Neural progenitor cell (in vitro differentiated cells): Measurements from ENCODE around the gene ARHGAP8. TPM values are rescaled to one million over a fixed set of nuclear protein-coding genes. Genes with fewer than 3 reads are reported as not detected.

Experiments used
- DNase-seq: peaks from one replicate; pipeline ENCODE4 v3.0.0-alpha.2; 2016; ENCODE audit warnings: low spot score
- H2AFZ ChIP-seq: fragments of 200-600 bp; sonication (generic); replicated peaks from 2 replicates; pipeline ENCODE4 v1.6.1; 2016; ENCODE audit warnings: antibody characterized with exemption
- H3F3A ChIP-seq: fragments of 200-600 bp; sonication (generic); 2 replicates; pipeline ENCODE4 v1.6.1; 2016; ENCODE audit warnings: antibody characterized with exemption, low read depth
- H3K27ac ChIP-seq: fragments of 200-600 bp; sonication (generic); 2 replicates; pipeline ENCODE4 v1.5.1; 2016; ENCODE audit warnings: mild to moderate bottlenecking
- H3K27me3 ChIP-seq: fragments of 200-600 bp; sonication (generic); 2 replicates; pipeline ENCODE4 v1.6.1; 2016; ENCODE audit warnings: mild to moderate bottlenecking, moderate library complexity
- H3K36me3 ChIP-seq: fragments of 200-600 bp; sonication (generic); 2 replicates; pipeline ENCODE4 v1.5.1; 2016
- H3K4me1 ChIP-seq: fragments of 200-600 bp; sonication (generic); 2 replicates; pipeline ENCODE4 v1.6.1; 2016; ENCODE audit warnings: mixed run types
- H3K4me2 ChIP-seq: fragments of 200-600 bp; sonication (generic); 2 replicates; pipeline ENCODE4 v1.6.1; 2016
- H3K4me3 ChIP-seq: fragments of 200-600 bp; sonication (generic); 2 replicates; pipeline ENCODE4 v1.5.1; 2016
- H3K79me2 ChIP-seq: fragments of 200-600 bp; sonication (generic); 2 replicates; pipeline ENCODE4 v1.6.1; 2016; ENCODE audit warnings: low read depth
- H3K9ac ChIP-seq: fragments of 200-600 bp; sonication (generic); 2 replicates; pipeline ENCODE4 v1.6.1; 2016
- H3K9me3 ChIP-seq: fragments of 200-600 bp; sonication (generic); 2 replicates; pipeline ENCODE4 v1.5.1; 2016; ENCODE audit warnings: low read depth
- H4K20me1 ChIP-seq: fragments of 200-600 bp; sonication (generic); 2 replicates; pipeline ENCODE4 v1.6.1; 2016; ENCODE audit warnings: low read depth
- H3K27ac Mint-ChIP-seq: 3 replicates; pipeline ENCODE4 v1.8.0; 2021; ENCODE audit warnings: mixed read lengths
- H3K27me3 Mint-ChIP-seq: 2 replicates; pipeline ENCODE4 v1.8.0; 2022; ENCODE audit warnings: low read depth, mild to moderate bottlenecking, inconsistent platforms, moderate library complexity, mixed read lengths; ENCODE audit not compliant: insufficient read depth
- H3K36me3 Mint-ChIP-seq: 3 replicates; pipeline ENCODE4 v1.8.0; 2021; ENCODE audit warnings: mixed read lengths
- H3K4me1 Mint-ChIP-seq: 3 replicates; pipeline ENCODE4 v1.8.0; 2021; ENCODE audit warnings: mixed read lengths
- H3K4me3 Mint-ChIP-seq: 3 replicates; pipeline ENCODE4 v1.8.0; 2021; ENCODE audit warnings: mild to moderate bottlenecking, moderate library complexity, mixed read lengths
- H3K9me3 Mint-ChIP-seq: 3 replicates; pipeline ENCODE4 v1.8.0; 2020; ENCODE audit warnings: mixed read lengths
- EZH2 ChIP-seq: fragments of 200-600 bp; sonication (generic); IDR thresholded peaks from 2 replicates; pipeline ENCODE4 v1.6.1; 2017; ENCODE audit warnings: antibody characterized with exemption, mild to moderate bottlenecking, moderate library complexity
- EZH2phosphoT487 ChIP-seq: fragments of 200-600 bp; sonication (generic); IDR thresholded peaks from 2 replicates; pipeline ENCODE4 v1.6.1; 2017; ENCODE audit warnings: antibody characterized with exemption
- total RNA-seq: library from RNA; depleted of rRNA; stranded (reverse); fragments of >200 nt; gene quantifications from 2 replicates; pipeline ENCODE4 v1.2.3, GENCODE V29; 2015; ENCODE audit warnings: low replicate concordance
- TF ChIP-seq, protein P1 (sequence below): fragments of 200-600 bp; sonication (generic); IDR thresholded peaks from 2 replicates; pipeline ENCODE4 v1.5.1; 2017; ENCODE audit warnings: antibody characterized with exemption, mild to moderate bottlenecking

ARHGAP8 gene
- total RNA-seq, 1 donor from 2014 or later: 3.0 TPM

DNA sequence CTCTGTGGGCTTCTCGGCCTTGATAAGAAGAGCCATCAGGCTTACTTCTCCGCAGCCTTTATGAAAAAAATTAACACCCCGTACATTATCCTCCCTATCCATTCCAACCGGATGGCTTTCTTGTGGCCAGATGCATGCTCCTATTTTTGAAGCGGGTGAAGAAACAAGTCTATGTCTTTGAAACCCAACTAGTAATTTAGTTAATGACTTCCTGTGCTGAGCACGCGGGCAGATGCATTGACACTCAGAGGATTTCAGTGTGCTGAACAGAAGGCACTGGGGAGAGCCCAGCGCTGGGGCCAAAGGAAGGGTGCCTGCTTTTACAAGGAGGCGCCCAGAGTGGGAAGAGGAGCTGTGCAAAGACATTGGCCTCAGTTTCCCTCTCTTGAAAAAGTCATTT, 53.3 kb downstream of the ARHGAP8 start:
- Histone ChIP-seq H3K9me3 (no peaks in the 10 kb centered on the region), H3K9ac (no peak overlapping the region), H4K20me1 (no peaks in the 10 kb centered on the region), H3F3A (peaks cover 3% of the 10 kb centered on the region), H3K36me3 (no peaks in the 10 kb centered on the region), H3K27ac (no peak overlapping the region), H3K4me2 (no peak overlapping the region), H3K4me3 (no peak overlapping the region), H2AFZ (no peak overlapping the region), H3K27me3 (no peaks in the 10 kb centered on the region), H3K4me1 (peaks cover 6% of the 10 kb centered on the region), H3K79me2 (no peaks in the 10 kb centered on the region)
- no peaks in the 10 kb centered on the region for H3K9me3 Mint-ChIP-seq
- no peak overlapping the region for H3K4me3 Mint-ChIP-seq
- TF ChIP-seq EZH2phosphoT487 (no peak), EZH2 (no peak)
- TF ChIP-seq, protein P1, sequence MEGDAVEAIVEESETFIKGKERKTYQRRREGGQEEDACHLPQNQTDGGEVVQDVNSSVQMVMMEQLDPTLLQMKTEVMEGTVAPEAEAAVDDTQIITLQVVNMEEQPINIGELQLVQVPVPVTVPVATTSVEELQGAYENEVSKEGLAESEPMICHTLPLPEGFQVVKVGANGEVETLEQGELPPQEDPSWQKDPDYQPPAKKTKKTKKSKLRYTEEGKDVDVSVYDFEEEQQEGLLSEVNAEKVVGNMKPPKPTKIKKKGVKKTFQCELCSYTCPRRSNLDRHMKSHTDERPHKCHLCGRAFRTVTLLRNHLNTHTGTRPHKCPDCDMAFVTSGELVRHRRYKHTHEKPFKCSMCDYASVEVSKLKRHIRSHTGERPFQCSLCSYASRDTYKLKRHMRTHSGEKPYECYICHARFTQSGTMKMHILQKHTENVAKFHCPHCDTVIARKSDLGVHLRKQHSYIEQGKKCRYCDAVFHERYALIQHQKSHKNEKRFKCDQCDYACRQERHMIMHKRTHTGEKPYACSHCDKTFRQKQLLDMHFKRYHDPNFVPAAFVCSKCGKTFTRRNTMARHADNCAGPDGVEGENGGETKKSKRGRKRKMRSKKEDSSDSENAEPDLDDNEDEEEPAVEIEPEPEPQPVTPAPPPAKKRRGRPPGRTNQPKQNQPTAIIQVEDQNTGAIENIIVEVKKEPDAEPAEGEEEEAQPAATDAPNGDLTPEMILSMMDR: no peak
- DNase-seq: no peak
- H3K27ac Mint-ChIP-seq: peak overlapping the region; percentile 6
- H3K4me1 Mint-ChIP-seq: peaks cover 21% of the 10 kb centered on the region
- H3K27me3 Mint-ChIP-seq: peaks cover 17% of the 10 kb centered on the region
- H3K36me3 Mint-ChIP-seq: no peaks in the 10 kb centered on the region

- no peak overlapping the region for H2AFZ ChIP-seq
- H3K27me3 ChIP-seq: no peaks in the 10 kb centered on the region
- no peak for DNase-seq
- H3K27ac ChIP-seq: no peak overlapping the region
- no peak overlapping the region for H3K9ac ChIP-seq
- no peak overlapping the region for H3K4me3 Mint-ChIP-seq
- H3K36me3 Mint-ChIP-seq: no peaks in the 10 kb centered on the region
- H3K27me3 Mint-ChIP-seq: peaks cover 13% of the 10 kb centered on the region
- H3K9me3 Mint-ChIP-seq: no peaks in the 10 kb centered on the region
- no peaks in the 10 kb centered on the region for H4K20me1 ChIP-seq
- H3K9me3 ChIP-seq: no peaks in the 10 kb centered on the region
- H3F3A ChIP-seq: peaks cover 3% of the 10 kb centered on the region
- peaks cover 21% of the 10 kb centered on the region for H3K4me1 Mint-ChIP-seq
- H3K4me1 ChIP-seq: peaks cover 6% of the 10 kb centered on the region
- H3K27ac Mint-ChIP-seq: no peak overlapping the region
- no peaks in the 10 kb centered on the region for H3K79me2 ChIP-seq
- TF ChIP-seq, protein P1: no peak
- no peak for TF ChIP-seq EZH2
- no peak for TF ChIP-seq EZH2phosphoT487
- H3K4me3 ChIP-seq: no peak overlapping the region
- H3K4me2 ChIP-seq: no peak overlapping the region
- no peaks in the 10 kb centered on the region for H3K36me3 ChIP-seq
Observed at GRCh38 chr22:44807232-44807631, 54.9 kb downstream of the ARHGAP8 start.

DNA sequence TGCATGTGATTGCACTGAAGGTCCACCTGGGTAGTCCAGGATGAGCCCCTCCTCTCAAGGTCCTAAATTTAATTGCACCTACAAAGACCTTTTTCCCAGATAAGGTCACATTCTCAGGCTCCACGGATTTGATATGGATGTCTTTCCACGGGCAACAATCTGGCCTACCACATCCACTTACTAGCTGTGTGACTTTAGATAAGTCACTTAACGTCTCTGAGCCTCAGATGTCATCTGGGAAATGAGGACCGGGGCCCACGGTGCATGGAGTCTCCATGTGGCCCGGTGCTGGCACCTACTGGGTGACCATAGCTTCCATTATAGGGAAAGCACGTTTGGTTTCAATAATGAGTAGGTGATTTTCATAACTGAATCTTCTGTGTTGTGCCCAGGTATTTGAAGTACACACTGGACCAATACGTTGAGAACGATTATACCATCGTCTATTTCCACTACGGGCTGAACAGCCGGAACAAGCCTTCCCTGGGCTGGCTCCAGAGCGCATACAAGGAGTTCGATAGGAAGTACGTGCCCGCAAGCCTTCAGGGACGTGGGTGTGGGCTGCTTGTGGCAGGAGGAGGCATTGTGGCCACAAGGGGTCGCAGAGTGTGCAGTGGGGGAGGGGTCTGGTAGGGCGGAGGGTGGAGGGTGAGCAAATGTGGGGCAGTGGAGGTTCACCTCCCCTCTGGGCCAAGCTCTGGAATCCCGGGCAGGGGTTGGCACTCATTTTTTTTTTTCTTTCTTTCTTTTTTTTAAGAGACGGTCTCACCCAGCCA, 55.7 kb downstream of the ARHGAP8 start:
- no peak overlapping the region for H3K9ac ChIP-seq
- no peaks in the 10 kb centered on the region for H4K20me1 ChIP-seq
- no peak for TF ChIP-seq EZH2
- TF ChIP-seq, protein P1: peak; percentile 57
- TF ChIP-seq EZH2phosphoT487: no peak
- H3K79me2 ChIP-seq: no peaks in the 10 kb centered on the region
- H3K27me3 ChIP-seq: no peaks in the 10 kb centered on the region
- Mint-ChIP-seq H3K4me3 (no peak overlapping the region), H3K27ac (no peak overlapping the region), H3K27me3 (peaks cover 16% of the 10 kb centered on the region), H3K9me3 (peaks cover 6% of the 10 kb centered on the region), H3K4me1 (peaks cover 21% of the 10 kb centered on the region), H3K36me3 (no peaks in the 10 kb centered on the region)
- peak; percentile 62 for DNase-seq
- H3K4me3 ChIP-seq: no peak overlapping the region
- no peak overlapping the region for H3K27ac ChIP-seq
- peaks cover 3% of the 10 kb centered on the region for H3F3A ChIP-seq
- H3K9me3 ChIP-seq: no peaks in the 10 kb centered on the region
- H3K36me3 ChIP-seq: no peaks in the 10 kb centered on the region
- no peak overlapping the region for H2AFZ ChIP-seq
- H3K4me2 ChIP-seq: no peak overlapping the region
- H3K4me1 ChIP-seq: peaks cover 6% of the 10 kb centered on the region
